ENCODE results near the gene ARHGEF7.
A peak's percentile ranks its signal among the peaks of the same experiment; 100 is the strongest.
"Not testable (repeated sequence)": the region's sequence is repeated elsewhere in the genome, so short reads cannot be mapped to it uniquely, and the experiment has no call there.

ARHGEF7 gene

GRCh38 chr13:111184458-111185401 is 69.6 kb downstream of the ARHGEF7 start:
- TF ChIP-seq, protein P1, sequence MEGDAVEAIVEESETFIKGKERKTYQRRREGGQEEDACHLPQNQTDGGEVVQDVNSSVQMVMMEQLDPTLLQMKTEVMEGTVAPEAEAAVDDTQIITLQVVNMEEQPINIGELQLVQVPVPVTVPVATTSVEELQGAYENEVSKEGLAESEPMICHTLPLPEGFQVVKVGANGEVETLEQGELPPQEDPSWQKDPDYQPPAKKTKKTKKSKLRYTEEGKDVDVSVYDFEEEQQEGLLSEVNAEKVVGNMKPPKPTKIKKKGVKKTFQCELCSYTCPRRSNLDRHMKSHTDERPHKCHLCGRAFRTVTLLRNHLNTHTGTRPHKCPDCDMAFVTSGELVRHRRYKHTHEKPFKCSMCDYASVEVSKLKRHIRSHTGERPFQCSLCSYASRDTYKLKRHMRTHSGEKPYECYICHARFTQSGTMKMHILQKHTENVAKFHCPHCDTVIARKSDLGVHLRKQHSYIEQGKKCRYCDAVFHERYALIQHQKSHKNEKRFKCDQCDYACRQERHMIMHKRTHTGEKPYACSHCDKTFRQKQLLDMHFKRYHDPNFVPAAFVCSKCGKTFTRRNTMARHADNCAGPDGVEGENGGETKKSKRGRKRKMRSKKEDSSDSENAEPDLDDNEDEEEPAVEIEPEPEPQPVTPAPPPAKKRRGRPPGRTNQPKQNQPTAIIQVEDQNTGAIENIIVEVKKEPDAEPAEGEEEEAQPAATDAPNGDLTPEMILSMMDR (conservative IDR thresholded peaks at IDR 0.05; ENCODE audit: low read length) = no peak
- H3K4me3 ChIP-seq (ENCODE audit: low read length) = no peak overlapping the region
- DNase-seq (ENCODE audit: low read depth) = no peak

DNA sequence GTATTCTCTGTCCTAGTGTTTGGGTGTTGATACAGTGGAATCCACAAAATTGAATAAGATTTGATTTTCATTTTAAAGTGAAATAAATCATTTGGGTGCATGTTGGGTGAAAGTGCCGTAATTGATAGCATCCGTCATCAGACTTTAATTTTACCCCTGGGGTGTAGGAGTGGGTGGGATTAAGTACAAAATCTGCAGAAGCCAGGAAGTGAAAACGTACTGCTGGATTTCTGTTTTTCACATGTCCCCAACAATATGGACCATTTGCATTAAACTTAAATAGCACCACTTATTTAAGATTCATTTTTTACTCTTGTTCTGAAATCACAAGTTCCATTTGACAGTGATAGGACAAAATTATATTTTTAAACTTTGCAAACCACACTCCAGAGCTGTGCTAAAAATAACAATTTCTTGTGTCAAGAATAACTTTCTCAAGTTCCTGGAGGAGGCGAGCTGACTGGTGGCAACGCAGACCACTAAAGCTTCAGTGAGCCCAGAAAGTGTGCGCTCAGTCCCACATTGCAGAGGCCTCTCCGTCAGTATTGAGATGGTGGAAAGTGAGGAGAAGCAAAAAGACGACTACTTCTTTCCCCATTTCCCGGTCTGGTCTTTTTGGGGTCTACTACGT is 71.3 kb downstream of the ARHGEF7 start:
- TF ChIP-seq, protein P1 (conservative IDR thresholded peaks at IDR 0.05; ENCODE audit: low read length) = no peak
- no peak for DNase-seq (ENCODE audit: low read depth)
- no peak overlapping the region for H3K4me3 ChIP-seq (ENCODE audit: low read length)

DNA sequence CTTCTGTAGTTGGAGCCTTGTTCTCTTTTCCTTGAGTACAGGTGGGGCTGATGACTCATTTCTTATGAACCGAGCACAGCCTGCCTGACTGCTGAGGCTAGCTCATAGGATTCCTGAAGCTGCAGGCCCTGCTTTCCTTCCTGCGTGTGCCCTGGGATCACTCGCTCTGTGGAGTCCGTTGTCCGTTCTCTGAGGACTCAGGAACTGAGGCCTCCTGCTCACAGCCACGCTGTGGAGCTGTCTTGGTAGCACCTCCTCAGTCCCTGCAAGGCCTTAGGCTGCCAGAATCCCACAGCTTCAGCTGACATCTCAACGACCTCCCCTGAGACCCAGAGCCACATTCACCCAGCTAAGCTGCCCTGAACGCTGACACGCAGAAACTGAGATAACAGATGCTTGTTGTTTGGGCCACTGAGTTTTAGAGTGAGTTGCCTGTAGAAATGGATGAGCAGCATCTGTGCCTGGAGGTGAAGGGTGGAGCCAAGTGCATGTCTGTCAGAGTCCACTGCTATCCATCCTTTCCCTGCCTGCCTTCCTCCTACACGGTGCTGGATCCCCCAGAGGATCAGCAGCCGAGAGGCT is 72.9 kb downstream of the ARHGEF7 start:
- TF ChIP-seq, protein P1 (conservative IDR thresholded peaks at IDR 0.05; ENCODE audit: low read length) = no peak
- no peak for DNase-seq (ENCODE audit: low read depth)
- no peak overlapping the region for H3K4me3 ChIP-seq (ENCODE audit: low read length)

DNA sequence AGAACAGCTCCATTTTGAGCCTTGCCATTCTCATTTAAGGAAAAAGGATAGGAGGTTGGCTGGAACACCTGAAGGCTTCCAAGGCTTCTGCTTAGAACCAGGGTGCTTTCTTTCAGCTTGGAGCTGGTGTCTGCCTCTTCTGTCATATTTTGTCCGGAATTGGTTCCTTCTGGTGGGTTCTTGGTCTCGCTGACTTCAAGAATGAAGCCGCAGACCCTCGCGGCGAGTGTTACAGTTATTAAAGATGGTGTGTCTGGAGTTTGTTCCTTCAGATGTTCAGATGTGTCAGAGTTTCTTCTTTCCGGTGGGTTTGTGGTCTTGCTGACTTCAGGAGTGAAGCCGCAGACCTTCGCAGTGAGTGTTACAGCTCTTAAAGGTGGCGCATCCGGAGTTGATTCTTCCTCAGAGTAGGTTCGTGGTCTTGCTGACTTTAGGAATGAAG is 74.0 kb downstream of the ARHGEF7 start:
- not testable (repeated sequence) for DNase-seq (ENCODE audit: low read depth); H3K4me3 ChIP-seq (ENCODE audit: low read length)

- H3K4me3 ChIP-seq (ENCODE audit: low read length); DNase-seq (ENCODE audit: low read depth): not testable (repeated sequence)
Observed at GRCh38 chr13:111189516-111189915, 74.4 kb downstream of the ARHGEF7 start.

GRCh38 chr13:111193223-111193622 is 78.1 kb downstream of the ARHGEF7 start:
- not testable (repeated sequence) for DNase-seq (ENCODE audit: low read depth); H3K4me3 ChIP-seq (ENCODE audit: low read length)

- not testable (repeated sequence) for H3K4me3 ChIP-seq (ENCODE audit: low read length)
- peak; percentile 77 for DNase-seq (ENCODE audit: low read depth)
Observed at GRCh38 chr13:111194651-111195050, 79.5 kb downstream of the ARHGEF7 start.

DNA sequence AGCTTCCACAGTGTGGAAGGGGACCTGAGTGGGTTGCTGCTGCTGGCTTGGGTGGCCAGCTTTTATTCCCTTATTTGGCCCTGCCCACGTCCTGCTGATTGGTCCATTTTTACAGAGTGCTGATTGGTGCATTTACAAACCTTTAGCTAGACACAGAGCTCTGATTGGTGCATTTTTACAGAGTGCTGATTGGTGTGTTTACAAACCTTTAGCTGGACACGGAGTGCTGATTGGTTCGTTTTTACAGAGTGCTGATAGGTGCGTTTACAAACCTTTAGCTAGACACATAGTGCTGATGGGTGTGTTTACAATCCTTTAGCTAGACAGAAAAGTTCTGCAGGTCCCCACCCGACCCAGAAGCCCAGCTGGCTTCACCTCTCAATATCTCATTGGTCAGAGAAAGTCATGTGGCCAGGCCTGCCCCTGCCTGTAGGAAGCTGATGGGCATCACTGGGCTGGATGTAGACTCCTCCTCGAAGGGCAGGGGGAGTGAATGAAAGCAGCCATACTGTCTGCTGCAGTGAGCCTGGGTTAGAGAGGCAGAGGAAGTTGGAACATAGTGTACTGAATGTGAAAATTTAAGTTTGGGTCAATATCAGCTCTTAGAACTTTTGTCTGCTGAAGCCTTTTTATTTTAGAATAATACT is 83.7 kb downstream of the ARHGEF7 start:
- DNase-seq (ENCODE audit: low read depth); H3K4me3 ChIP-seq (ENCODE audit: low read length): not testable (repeated sequence)

- no peak for DNase-seq (ENCODE audit: low read depth)
- TF ChIP-seq, protein P1 (conservative IDR thresholded peaks at IDR 0.05; ENCODE audit: low read length) = no peak
Observed at GRCh38 chr13:111201304-111201940, 86.3 kb downstream of the ARHGEF7 start.

More at GRCh38 chr13:111201304-111201940, 86.3 kb downstream of the ARHGEF7 start:
- no peak overlapping the region for H3K4me3 ChIP-seq (ENCODE audit: low read length)

Measured in AG10803 (cell line).